Measurements from ENCODE around the gene ANKIB1. TPM values are rescaled to one million over a fixed set of nuclear protein-coding genes. Genes with fewer than 3 reads are reported as not detected.
A peak's percentile ranks its signal among the peaks of the same experiment; 100 is the strongest.

The ANKIB1 gene
- total and polyA plus RNA-seq, 2 experiments from 2014 or later = 8.8 to 35.3 TPM

DNA sequence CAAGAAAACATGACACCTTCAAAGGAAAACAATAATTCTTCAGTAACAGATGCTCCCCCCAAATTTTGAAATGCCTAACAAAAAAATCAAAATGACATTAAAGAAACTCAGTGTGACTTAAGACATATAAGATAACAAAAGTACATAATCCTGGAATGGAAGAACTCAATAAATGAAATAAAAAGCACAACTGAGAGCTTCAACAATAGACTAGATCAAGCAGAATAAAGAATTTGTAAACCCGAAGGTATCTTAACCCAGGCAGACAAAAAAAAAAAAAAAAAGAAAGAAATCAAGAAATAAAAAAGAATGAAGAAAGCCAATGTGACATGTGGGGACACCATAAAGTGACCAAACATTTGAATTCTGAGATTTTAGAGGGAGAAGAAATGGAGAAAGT is 39.1 kb upstream of the ANKIB1 start:
- no peak overlapping the region for H3K4me2 ChIP-seq
- no peaks in the 10 kb centered on the region for H4K20me1 ChIP-seq (ENCODE audit: insufficient read depth, poor library complexity, severe bottlenecking)
- H3K4me3 ChIP-seq = no peak overlapping the region
- no peaks in the 10 kb centered on the region for H3K36me3 ChIP-seq (replicated peaks; ENCODE audit: insufficient read depth, low read depth)
- no peak for TF ChIP-seq CTCF (IDR thresholded peaks at IDR 0.05; ENCODE audit: poor library complexity)
- TF ChIP-seq EZH2phosphoT487 (IDR thresholded peaks at IDR 0.05; ENCODE audit: low read depth, severe bottlenecking, unreplicated experiment) = no peak
- TF ChIP-seq EZH2 (IDR thresholded peaks at IDR 0.05; ENCODE audit: borderline replicate concordance) = no peak
- 90% methylated on average over 1 of the region's 1 CpG for WGBS (ENCODE audit: low lambda C conversion rate, missing lambda C conversion rate)
- no peak for DNase-seq (ENCODE audit: low spot score)
- H3K9me3 ChIP-seq (ENCODE audit: low read depth) = peaks cover 6% of the 10 kb centered on the region
- H3K27me3 ChIP-seq = no peaks in the 10 kb centered on the region
- H3K27ac ChIP-seq = no peak overlapping the region
- H3K4me1 ChIP-seq (ENCODE audit: insufficient read depth) = no peaks in the 10 kb centered on the region
- H2AFZ ChIP-seq = no peak overlapping the region
- H3K9me2 ChIP-seq (replicated peaks; ENCODE audit: insufficient read depth) = no peaks in the 10 kb centered on the region
- peaks cover 17% of the 10 kb centered on the region for H3K79me2 ChIP-seq

DNA sequence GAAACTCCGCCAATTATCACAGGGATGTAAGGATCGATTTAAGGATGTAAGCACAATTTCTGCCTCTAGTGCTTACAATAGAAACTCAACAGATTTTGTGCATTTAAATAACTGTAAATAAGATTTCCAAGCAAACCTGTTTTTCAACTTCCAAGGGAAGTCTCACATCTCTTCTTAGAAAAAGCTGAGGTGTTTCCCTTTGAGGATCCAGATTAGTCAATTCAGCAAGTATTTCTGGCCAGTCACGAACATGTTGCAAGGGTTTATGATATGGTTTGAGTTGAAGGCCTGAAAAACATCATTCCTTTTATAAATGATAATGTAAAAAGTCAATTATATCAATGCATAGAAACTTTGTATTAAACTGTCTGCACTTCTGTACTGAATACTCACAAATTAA is 24.0 kb upstream of the ANKIB1 start:
- Histone ChIP-seq H3K9me3 (ENCODE audit: low read depth) (no peaks in the 10 kb centered on the region), H3K4me3 (no peak overlapping the region), H2AFZ (no peak overlapping the region), H3K79me2 (no peaks in the 10 kb centered on the region), H3K4me2 (no peak overlapping the region), H3K27ac (no peak overlapping the region), H3K36me3 (replicated peaks; ENCODE audit: insufficient read depth, low read depth) (no peaks in the 10 kb centered on the region), H3K27me3 (no peaks in the 10 kb centered on the region), H3K9me2 (replicated peaks; ENCODE audit: insufficient read depth) (no peaks in the 10 kb centered on the region), H3K4me1 (ENCODE audit: insufficient read depth) (no peaks in the 10 kb centered on the region), H4K20me1 (ENCODE audit: insufficient read depth, poor library complexity, severe bottlenecking) (no peaks in the 10 kb centered on the region)
- no peak for TF ChIP-seq EZH2 (IDR thresholded peaks at IDR 0.05; ENCODE audit: borderline replicate concordance)
- no peak for TF ChIP-seq CTCF (IDR thresholded peaks at IDR 0.05; ENCODE audit: poor library complexity)
- TF ChIP-seq EZH2phosphoT487 (IDR thresholded peaks at IDR 0.05; ENCODE audit: low read depth, severe bottlenecking, unreplicated experiment) = no peak
- no peak for DNase-seq (ENCODE audit: low spot score)
- WGBS (ENCODE audit: low lambda C conversion rate, missing lambda C conversion rate) = 93% methylated on average over 3 of the region's 3 CpGs

- H3K4me3 ChIP-seq = no peak overlapping the region
- H3K36me3 ChIP-seq (replicated peaks; ENCODE audit: insufficient read depth, low read depth) = peaks cover 8% of the 10 kb centered on the region
- H3K27me3 ChIP-seq = no peaks in the 10 kb centered on the region
- no peaks in the 10 kb centered on the region for H3K4me1 ChIP-seq (ENCODE audit: insufficient read depth)
- 84% methylated on average over 4 of the region's 4 CpGs for WGBS (ENCODE audit: low lambda C conversion rate, missing lambda C conversion rate)
- no peaks in the 10 kb centered on the region for H3K9me2 ChIP-seq (replicated peaks; ENCODE audit: insufficient read depth)
- H4K20me1 ChIP-seq (ENCODE audit: insufficient read depth, poor library complexity, severe bottlenecking) = no peaks in the 10 kb centered on the region
- H2AFZ ChIP-seq = no peak overlapping the region
- no peaks in the 10 kb centered on the region for H3K79me2 ChIP-seq
- no peak overlapping the region for H3K4me2 ChIP-seq
- DNase-seq (ENCODE audit: low spot score) = no peak
- no peak for TF ChIP-seq CTCF (IDR thresholded peaks at IDR 0.05; ENCODE audit: poor library complexity)
- no peak for TF ChIP-seq EZH2phosphoT487 (IDR thresholded peaks at IDR 0.05; ENCODE audit: low read depth, severe bottlenecking, unreplicated experiment)
- no peak for TF ChIP-seq EZH2 (IDR thresholded peaks at IDR 0.05; ENCODE audit: borderline replicate concordance)
- H3K9me3 ChIP-seq (ENCODE audit: low read depth) = no peaks in the 10 kb centered on the region
- peak overlapping the region; percentile 32 for H3K27ac ChIP-seq
Observed at GRCh38 chr7:92226981-92227380, 18.8 kb upstream of the ANKIB1 start.

DNA sequence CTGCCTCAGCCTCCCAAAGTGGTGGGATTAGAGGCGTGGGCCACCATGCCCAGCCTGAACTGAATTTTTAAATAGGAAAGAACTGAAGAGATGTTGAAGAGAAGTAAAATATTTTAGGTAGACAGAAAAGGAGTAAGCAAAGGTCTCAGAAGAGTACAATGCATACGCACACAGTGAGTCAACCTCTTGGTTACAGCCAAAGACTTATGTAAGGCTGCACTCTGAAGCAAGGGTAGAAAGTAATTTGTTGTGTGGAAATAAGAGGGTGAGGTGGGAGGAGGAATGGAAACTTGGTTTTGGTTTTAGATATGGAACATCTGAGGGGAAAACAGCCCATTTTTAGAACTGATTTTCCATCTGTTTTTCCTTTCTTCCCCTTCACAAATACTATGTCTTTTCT is 17.7 kb upstream of the ANKIB1 start:
- TF ChIP-seq CTCF (IDR thresholded peaks at IDR 0.05; ENCODE audit: poor library complexity) (no peak), EZH2 (IDR thresholded peaks at IDR 0.05; ENCODE audit: borderline replicate concordance) (no peak), EZH2phosphoT487 (IDR thresholded peaks at IDR 0.05; ENCODE audit: low read depth, severe bottlenecking, unreplicated experiment) (no peak)
- Histone ChIP-seq H3K4me2 (no peak overlapping the region), H3K4me1 (ENCODE audit: insufficient read depth) (no peaks in the 10 kb centered on the region), H3K36me3 (replicated peaks; ENCODE audit: insufficient read depth, low read depth) (peaks cover 8% of the 10 kb centered on the region), H4K20me1 (ENCODE audit: insufficient read depth, poor library complexity, severe bottlenecking) (no peaks in the 10 kb centered on the region), H3K27me3 (no peaks in the 10 kb centered on the region), H2AFZ (no peak overlapping the region), H3K9me3 (ENCODE audit: low read depth) (no peaks in the 10 kb centered on the region), H3K4me3 (no peak overlapping the region), H3K27ac (no peak overlapping the region), H3K9me2 (replicated peaks; ENCODE audit: insufficient read depth) (no peaks in the 10 kb centered on the region), H3K79me2 (no peaks in the 10 kb centered on the region)
- DNase-seq (ENCODE audit: low spot score) = no peak
- 100% methylated on average over 2 of the region's 2 CpGs for WGBS (ENCODE audit: low lambda C conversion rate, missing lambda C conversion rate)

Measured in hepatocyte (in vitro differentiated cells).